ENCODE results near the gene RLF.

The RLF gene, protein sequence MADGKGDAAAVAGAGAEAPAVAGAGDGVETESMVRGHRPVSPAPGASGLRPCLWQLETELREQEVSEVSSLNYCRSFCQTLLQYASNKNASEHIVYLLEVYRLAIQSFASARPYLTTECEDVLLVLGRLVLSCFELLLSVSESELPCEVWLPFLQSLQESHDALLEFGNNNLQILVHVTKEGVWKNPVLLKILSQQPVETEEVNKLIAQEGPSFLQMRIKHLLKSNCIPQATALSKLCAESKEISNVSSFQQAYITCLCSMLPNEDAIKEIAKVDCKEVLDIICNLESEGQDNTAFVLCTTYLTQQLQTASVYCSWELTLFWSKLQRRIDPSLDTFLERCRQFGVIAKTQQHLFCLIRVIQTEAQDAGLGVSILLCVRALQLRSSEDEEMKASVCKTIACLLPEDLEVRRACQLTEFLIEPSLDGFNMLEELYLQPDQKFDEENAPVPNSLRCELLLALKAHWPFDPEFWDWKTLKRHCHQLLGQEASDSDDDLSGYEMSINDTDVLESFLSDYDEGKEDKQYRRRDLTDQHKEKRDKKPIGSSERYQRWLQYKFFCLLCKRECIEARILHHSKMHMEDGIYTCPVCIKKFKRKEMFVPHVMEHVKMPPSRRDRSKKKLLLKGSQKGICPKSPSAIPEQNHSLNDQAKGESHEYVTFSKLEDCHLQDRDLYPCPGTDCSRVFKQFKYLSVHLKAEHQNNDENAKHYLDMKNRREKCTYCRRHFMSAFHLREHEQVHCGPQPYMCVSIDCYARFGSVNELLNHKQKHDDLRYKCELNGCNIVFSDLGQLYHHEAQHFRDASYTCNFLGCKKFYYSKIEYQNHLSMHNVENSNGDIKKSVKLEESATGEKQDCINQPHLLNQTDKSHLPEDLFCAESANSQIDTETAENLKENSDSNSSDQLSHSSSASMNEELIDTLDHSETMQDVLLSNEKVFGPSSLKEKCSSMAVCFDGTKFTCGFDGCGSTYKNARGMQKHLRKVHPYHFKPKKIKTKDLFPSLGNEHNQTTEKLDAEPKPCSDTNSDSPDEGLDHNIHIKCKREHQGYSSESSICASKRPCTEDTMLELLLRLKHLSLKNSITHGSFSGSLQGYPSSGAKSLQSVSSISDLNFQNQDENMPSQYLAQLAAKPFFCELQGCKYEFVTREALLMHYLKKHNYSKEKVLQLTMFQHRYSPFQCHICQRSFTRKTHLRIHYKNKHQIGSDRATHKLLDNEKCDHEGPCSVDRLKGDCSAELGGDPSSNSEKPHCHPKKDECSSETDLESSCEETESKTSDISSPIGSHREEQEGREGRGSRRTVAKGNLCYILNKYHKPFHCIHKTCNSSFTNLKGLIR (N-terminal part only)

GRCh38 chr1:40161125-40161887 lies at the start of gene RLF:
Gene RLF (plus strand): TSS chr1:40161387. CDS start chr1:40161400, 13 bp downstream.
- peak; percentile 95 for DNase-seq (ENCODE audit: low spot score)

DNA sequence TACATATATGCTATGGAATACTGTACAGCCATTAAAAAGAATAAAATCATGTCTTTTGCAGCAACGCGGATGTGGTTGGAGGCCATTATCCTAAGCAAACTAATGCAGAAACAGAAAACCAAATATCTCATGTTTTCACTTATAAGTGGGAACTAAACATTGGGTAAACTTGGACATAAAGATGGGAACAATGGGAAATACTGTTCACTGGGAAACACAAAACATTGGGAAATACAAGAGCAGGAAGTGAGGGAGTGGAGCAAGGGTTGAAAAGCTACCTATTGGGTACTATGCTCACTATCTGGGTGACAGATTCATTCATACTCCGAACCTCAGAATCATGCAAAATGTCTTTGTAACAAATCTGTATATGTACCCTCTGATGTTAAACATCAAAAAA lies 46.8 kb upstream of the RLF start:
- DNase-seq (ENCODE audit: low spot score) = no peak

- DNase-seq (ENCODE audit: low spot score) = no peak
These were observed 41.1 kb upstream of the RLF start for GRCh38 chr1:40120128-40120527.

- no peak for DNase-seq (ENCODE audit: low spot score)
These were observed 38.3 kb upstream of the RLF start for GRCh38 chr1:40122855-40123254.

DNA sequence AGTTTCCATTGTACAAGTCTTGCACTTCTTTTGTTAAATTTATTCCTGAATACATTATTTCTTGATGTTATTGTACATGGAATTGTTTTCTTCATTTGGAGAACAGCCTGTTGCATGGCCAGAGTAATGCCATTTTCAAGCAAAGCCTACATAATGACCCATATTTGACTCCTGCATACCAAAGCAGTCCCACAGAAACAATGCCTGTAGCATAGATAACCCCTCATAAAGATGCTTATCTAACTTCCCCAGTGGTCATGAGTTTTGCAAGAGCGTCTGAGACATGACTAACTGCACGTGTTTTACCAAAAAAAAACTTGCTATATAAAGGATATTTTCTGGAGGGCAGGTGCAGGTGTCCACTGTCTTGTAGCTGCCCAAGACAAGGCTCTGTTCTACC lies 30.3 kb upstream of the RLF start:
- no peak for DNase-seq (ENCODE audit: low spot score)

GRCh38 chr1:40132383-40133311 lies 28.5 kb upstream of the RLF start:
- peak; percentile 21 for DNase-seq (ENCODE audit: low spot score)

DNA sequence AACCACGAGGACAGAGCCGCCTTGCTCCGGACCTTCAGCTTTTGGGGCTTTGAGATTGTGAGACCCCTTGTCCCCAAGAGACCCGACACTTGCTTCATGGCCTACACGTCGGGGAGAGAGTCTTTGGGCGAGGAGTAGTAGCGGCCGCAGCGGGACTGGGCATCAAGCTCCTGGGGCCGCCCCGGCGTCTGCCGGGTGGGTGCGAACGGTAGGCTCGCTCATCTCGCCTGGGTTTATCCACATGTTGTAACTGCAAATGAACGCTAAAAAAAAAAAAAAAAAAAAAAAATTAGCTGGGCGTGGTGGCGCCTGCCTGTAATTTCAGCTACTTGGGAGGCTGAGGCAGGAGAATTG lies 27.9 kb upstream of the RLF start:
- DNase-seq (ENCODE audit: low spot score) = no peak

DNA sequence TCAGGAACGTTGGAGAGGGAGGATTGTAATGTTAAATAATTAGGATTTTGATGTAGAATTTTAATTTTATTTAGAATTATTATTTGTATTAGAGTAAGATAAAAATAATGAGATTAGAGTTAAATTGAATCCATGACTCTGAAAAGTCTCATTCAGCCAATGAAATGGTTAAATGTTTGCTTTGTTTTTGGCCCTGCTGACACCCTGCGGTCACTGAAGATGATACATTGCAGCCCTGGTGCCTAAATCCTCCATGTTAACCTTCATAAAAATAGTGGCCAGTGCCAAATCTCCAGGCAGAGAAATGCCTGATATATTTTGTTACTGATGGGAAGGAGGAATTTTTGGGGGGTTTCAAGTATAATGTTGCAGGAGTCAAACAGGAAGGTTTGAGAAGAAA lies 27.3 kb upstream of the RLF start:
- DNase-seq (ENCODE audit: low spot score) = no peak

GRCh38 chr1:40140211-40140973 lies 20.8 kb upstream of the RLF start:
- peak; percentile 19 for DNase-seq (ENCODE audit: low spot score)

DNA sequence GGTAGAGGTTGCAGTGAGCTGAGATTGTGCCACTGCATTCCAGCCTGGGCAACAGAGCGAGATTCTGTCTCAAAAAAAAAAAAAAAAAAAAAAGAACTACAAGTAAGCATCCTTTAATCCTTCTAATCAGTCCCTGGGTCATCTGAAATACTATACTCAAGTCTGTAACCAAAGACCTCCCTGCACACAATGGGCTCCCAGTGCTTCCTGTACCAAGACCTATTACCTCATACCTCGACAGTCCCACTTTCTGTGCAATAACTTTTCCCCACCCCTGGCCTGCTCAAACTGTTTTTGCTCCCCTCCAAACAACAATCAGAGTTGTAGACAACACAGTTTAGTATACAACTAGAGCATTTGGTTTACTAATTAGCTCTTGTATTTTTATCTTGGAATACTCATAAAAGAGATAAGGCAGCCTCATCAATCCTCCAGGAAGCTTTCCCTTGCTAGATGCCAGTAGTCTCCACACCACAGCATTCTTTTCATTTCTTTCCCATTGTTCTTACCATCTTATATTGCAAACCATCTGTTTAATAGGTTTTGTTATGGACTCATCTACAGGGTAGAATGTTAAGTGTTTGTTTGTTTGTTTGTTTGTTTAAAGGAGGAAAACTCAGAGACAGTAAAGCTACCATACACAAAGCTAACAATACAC lies 19.2 kb upstream of the RLF start:
- DNase-seq (ENCODE audit: low spot score) = no peak

DNA sequence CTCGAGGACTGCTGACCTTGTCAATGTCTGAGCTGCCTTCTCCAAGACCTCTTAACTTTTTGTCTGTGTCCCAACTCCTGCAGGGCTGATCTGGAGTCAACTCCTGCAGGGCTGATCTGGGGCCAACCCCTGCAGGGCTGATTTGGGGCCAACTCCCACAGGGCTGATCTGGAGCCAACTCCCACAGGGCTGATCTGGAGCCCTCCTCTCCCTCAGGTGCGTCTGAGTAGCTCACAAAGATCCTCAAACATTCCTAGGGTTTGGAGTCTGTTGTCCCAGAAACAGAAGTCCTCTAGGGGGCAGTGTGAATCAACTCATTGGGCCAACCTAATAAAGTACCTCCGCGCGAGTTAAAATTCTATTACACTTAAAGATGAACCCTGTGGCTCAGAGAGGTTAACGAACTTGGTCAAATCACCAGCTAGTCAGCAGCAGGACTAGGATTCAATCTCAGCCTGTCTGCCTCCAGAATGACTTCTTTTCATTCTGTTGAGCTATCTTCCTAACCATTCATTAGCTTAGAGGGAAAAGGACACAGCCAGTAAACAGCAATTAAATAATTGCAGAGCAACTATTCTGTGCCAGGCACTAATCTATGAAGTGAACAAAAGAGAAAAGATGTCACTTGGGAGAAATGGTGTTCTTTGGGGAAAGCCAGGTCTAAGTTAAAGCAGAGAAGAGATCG lies 17.2 kb upstream of the RLF start:
- DNase-seq (ENCODE audit: low spot score) = peak; percentile 48

- DNase-seq (ENCODE audit: low spot score) = no peak
These were observed 9.6 kb upstream of the RLF start for GRCh38 chr1:40151457-40152079.

- no peak for DNase-seq (ENCODE audit: low spot score)
These were observed 8.0 kb upstream of the RLF start for GRCh38 chr1:40153073-40153770.

- DNase-seq (ENCODE audit: low spot score) = no peak
These were observed 6.1 kb upstream of the RLF start for GRCh38 chr1:40155135-40155534.

GRCh38 chr1:40155910-40156309 lies 5.3 kb upstream of the RLF start:
- DNase-seq (ENCODE audit: low spot score) = no peak

DNA sequence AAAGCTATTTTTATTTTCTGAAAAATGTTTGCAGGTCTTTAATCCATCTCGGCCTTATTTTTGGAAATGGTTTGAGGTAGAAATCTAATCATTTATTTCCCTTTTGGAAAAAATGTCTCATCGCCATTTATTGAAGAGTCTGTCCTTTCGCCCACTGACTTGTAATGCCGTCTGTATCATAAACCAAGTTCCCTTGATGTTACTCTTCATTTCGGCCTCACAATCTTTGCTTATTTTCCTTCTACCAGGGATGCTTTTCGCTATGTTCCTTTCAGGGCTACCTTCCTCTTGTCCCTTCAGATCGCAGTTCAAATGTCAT lies 422 bp upstream of the RLF start:
- DNase-seq (ENCODE audit: low spot score) = no peak

DNA sequence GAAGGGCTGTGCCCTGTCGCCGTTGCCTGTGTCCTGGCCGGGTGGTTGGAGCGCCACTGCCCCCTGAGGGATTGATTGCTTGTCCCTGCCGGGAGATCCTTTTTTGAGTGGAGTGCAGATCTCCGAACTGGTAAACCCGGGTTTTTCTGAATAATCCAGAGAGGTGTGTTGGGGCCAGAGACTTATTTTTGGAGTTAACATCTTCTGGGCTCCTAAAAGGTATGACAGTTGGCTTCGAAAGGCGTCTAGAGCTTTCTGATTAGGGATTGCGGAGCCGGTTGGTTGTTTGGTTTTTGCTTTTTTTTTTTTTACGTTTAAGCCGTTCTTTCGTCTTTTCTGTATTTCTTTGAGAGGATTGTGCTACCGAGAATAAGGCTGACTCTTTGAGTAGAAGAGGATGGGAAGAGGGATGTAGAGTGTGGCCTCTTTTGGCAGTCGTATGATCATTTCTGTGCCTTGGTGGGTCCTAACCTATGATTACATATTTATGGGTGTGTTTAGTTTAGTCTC lies 756 bp downstream of the RLF start:
- DNase-seq (ENCODE audit: low spot score) = no peak
